Stimulated activated CD4-positive, alpha-beta T cell treated with anti-CD3 and anti-CD28 coated beads, Interleukin-12 subunit alpha, Interleukin-12 subunit beta, amount 100 ng/mL, for 4 hours (primary cell): ENCODE measurements around the gene DTX1.
"Not testable (repeated sequence)": the region's sequence is repeated elsewhere in the genome, so short reads cannot be mapped to it uniquely, and the experiment has no call there.

Source experiments
- DNase-seq: peaks from one replicate; pipeline ENCODE4 v3.0.0-alpha.2; 2020

Gene DTX1

GRCh38 chr12:113097716-113098440 is 41.3 kb downstream of the DTX1 start:
- no peak for DNase-seq

GRCh38 chr12:113098441-113099028 is 42.0 kb downstream of the DTX1 start:
- DNase-seq = peak; percentile 69

- DNase-seq = no peak
These were observed 42.8 kb downstream of the DTX1 start for GRCh38 chr12:113099364-113099763.

- DNase-seq = no peak
These were observed 43.2 kb downstream of the DTX1 start for GRCh38 chr12:113099764-113100163.

GRCh38 chr12:113101751-113102150 is 45.2 kb downstream of the DTX1 start:
- no peak for DNase-seq

- DNase-seq = no peak
These were observed 46.3 kb downstream of the DTX1 start for GRCh38 chr12:113102811-113103210.

- peak; percentile 61 for DNase-seq
These were observed 47.4 kb downstream of the DTX1 start for GRCh38 chr12:113103756-113104450.

- DNase-seq = no peak
These were observed 48.5 kb downstream of the DTX1 start for GRCh38 chr12:113104953-113105510.

GRCh38 chr12:113105606-113106271 is 49.2 kb downstream of the DTX1 start:
- no peak for DNase-seq

GRCh38 chr12:113106361-113106760 is 49.8 kb downstream of the DTX1 start:
- no peak for DNase-seq

- DNase-seq = no peak
These were observed 51.8 kb downstream of the DTX1 start for GRCh38 chr12:113108308-113108707.

GRCh38 chr12:113109360-113109759 is 52.8 kb downstream of the DTX1 start:
- DNase-seq = no peak

- no peak for DNase-seq
These were observed 53.5 kb downstream of the DTX1 start for GRCh38 chr12:113109872-113110599.

GRCh38 chr12:113111247-113111646 is 54.7 kb downstream of the DTX1 start:
- no peak for DNase-seq

GRCh38 chr12:113112043-113112899 is 55.7 kb downstream of the DTX1 start:
- DNase-seq = no peak

GRCh38 chr12:113113397-113113796 is 56.9 kb downstream of the DTX1 start:
- no peak for DNase-seq

GRCh38 chr12:113114447-113115178 is 58.1 kb downstream of the DTX1 start:
- no peak for DNase-seq

GRCh38 chr12:113115455-113116126 is 59.1 kb downstream of the DTX1 start:
- DNase-seq = no peak

GRCh38 chr12:113116875-113117274 is 60.3 kb downstream of the DTX1 start:
- DNase-seq = no peak

- not testable (repeated sequence) for DNase-seq
These were observed 61.2 kb downstream of the DTX1 start for GRCh38 chr12:113117684-113118083.
